Nephron progenitor cell (in vitro differentiated cells): ENCODE results near the gene MAP1A.
A peak's percentile ranks its signal among the peaks of the same experiment; 100 is the strongest.

Experiments
- DNase-seq: peaks from one replicate; pipeline ENCODE4 v3.0.0; 2021
- H3K27ac Mint-ChIP-seq: 2 replicates; pipeline ENCODE4 v1.8.0; 2021; ENCODE audit warnings: mild to moderate bottlenecking, moderate library complexity, mixed read lengths
- H3K27me3 Mint-ChIP-seq: 2 replicates; pipeline ENCODE4 v1.8.0; 2021; ENCODE audit warnings: mild to moderate bottlenecking, low read depth, mixed read lengths; ENCODE audit not compliant: poor library complexity
- H3K36me3 Mint-ChIP-seq: 2 replicates; pipeline ENCODE4 v1.8.0; 2021; ENCODE audit warnings: low read depth, mixed read lengths
- H3K4me1 Mint-ChIP-seq: 2 replicates; pipeline ENCODE4 v1.8.0; 2021; ENCODE audit warnings: mixed read lengths
- H3K4me3 Mint-ChIP-seq: 2 replicates; pipeline ENCODE4 v1.8.0; 2021; ENCODE audit warnings: mild to moderate bottlenecking, moderate library complexity, mixed read lengths
- H3K9me3 Mint-ChIP-seq: 2 replicates; pipeline ENCODE4 v1.8.0; 2021; ENCODE audit warnings: mild to moderate bottlenecking, moderate library complexity, mixed read lengths
- CTCF ChIP-seq: fragments of 200-600 bp; sonication (generic); IDR thresholded peaks from 2 replicates; pipeline ENCODE4 v1.5.0; 2021; ENCODE audit warnings: antibody characterized with exemption

The MAP1A gene

GRCh38 chr15:43518197-43518761 is 871 bp downstream of the MAP1A start:
- TF ChIP-seq CTCF, result no peak
- peaks cover 20% of the 10 kb centered on the region for H3K36me3 Mint-ChIP-seq
- peaks cover 59% of the 10 kb centered on the region for H3K4me1 Mint-ChIP-seq
- H3K27ac Mint-ChIP-seq, result no peak overlapping the region
- H3K9me3 Mint-ChIP-seq, result no peaks in the 10 kb centered on the region
- peak overlapping the region; percentile 84 for H3K4me3 Mint-ChIP-seq
- peaks cover 29% of the 10 kb centered on the region for H3K27me3 Mint-ChIP-seq
- peak; percentile 40 for DNase-seq

GRCh38 chr15:43519196-43519595 is 1.8 kb downstream of the MAP1A start:
- H3K9me3 Mint-ChIP-seq, result peaks cover 4% of the 10 kb centered on the region
- no peak for TF ChIP-seq CTCF
- peaks cover 30% of the 10 kb centered on the region for H3K27me3 Mint-ChIP-seq
- H3K4me1 Mint-ChIP-seq, result peaks cover 52% of the 10 kb centered on the region
- no peak overlapping the region for H3K27ac Mint-ChIP-seq
- peak overlapping the region; percentile 84 for H3K4me3 Mint-ChIP-seq
- no peak for DNase-seq
- peaks cover 28% of the 10 kb centered on the region for H3K36me3 Mint-ChIP-seq

- Mint-ChIP-seq H3K9me3 (peaks cover 5% of the 10 kb centered on the region), H3K27me3 (peaks cover 30% of the 10 kb centered on the region), H3K4me1 (peaks cover 46% of the 10 kb centered on the region), H3K36me3 (peaks cover 33% of the 10 kb centered on the region), H3K27ac (no peak overlapping the region), H3K4me3 (no peak overlapping the region)
- no peak for TF ChIP-seq CTCF
- DNase-seq, result no peak
These were observed 2.7 kb downstream of the MAP1A start for GRCh38 chr15:43520138-43520537.

- TF ChIP-seq CTCF, result no peak
- H3K27me3 Mint-ChIP-seq, result peaks cover 32% of the 10 kb centered on the region
- H3K36me3 Mint-ChIP-seq, result peaks cover 41% of the 10 kb centered on the region
- H3K4me3 Mint-ChIP-seq, result no peak overlapping the region
- peaks cover 33% of the 10 kb centered on the region for H3K4me1 Mint-ChIP-seq
- peaks cover 5% of the 10 kb centered on the region for H3K9me3 Mint-ChIP-seq
- DNase-seq, result no peak
- H3K27ac Mint-ChIP-seq, result no peak overlapping the region
These were observed 4.0 kb downstream of the MAP1A start for GRCh38 chr15:43521419-43521818.

GRCh38 chr15:43522247-43522646 is 4.8 kb downstream of the MAP1A start:
- Mint-ChIP-seq H3K9me3 (peaks cover 5% of the 10 kb centered on the region), H3K36me3 (peaks cover 41% of the 10 kb centered on the region), H3K27ac (no peak overlapping the region), H3K4me3 (no peak overlapping the region), H3K27me3 (peaks cover 32% of the 10 kb centered on the region), H3K4me1 (peaks cover 25% of the 10 kb centered on the region)
- no peak for DNase-seq
- no peak for TF ChIP-seq CTCF

GRCh38 chr15:43523646-43524045 is 6.2 kb downstream of the MAP1A start:
- H3K4me3 Mint-ChIP-seq, result no peak overlapping the region
- H3K9me3 Mint-ChIP-seq, result peaks cover 5% of the 10 kb centered on the region
- no peak for DNase-seq
- H3K27ac Mint-ChIP-seq, result no peak overlapping the region
- peaks cover 41% of the 10 kb centered on the region for H3K36me3 Mint-ChIP-seq
- H3K27me3 Mint-ChIP-seq, result peaks cover 32% of the 10 kb centered on the region
- TF ChIP-seq CTCF, result no peak
- H3K4me1 Mint-ChIP-seq, result peaks cover 11% of the 10 kb centered on the region
